Measurements from ENCODE around the gene IL6R. TPM values are rescaled to one million over a fixed set of nuclear protein-coding genes. Genes with fewer than 3 reads are reported as not detected.

The IL6R gene
- total RNA-seq, 1 experiment from 2014 or later, result 16.1 TPM

DNA sequence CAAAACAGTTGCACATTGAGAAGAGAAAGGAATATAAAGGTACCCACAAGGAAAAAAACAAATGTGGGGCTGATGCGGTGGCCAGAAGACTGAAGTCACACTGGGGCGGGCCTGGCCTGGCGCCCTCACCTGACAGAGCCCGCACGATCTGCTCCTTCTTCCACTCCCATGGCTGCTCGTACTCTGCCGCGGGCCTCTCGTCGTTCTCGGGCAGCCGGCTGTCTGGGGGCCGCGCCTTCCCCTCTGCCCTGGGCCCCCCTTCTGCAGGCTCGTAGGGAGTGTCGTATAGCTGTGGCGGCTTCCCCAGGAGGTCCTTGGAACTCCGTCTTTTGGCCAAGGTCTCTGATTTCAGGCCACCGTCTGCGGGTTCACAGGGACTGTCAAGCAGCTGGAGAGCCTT is 83.8 kb downstream of the IL6R start:
- intact Hi-C loops (cut with micrococcal nuclease), result no loop called here

DNA sequence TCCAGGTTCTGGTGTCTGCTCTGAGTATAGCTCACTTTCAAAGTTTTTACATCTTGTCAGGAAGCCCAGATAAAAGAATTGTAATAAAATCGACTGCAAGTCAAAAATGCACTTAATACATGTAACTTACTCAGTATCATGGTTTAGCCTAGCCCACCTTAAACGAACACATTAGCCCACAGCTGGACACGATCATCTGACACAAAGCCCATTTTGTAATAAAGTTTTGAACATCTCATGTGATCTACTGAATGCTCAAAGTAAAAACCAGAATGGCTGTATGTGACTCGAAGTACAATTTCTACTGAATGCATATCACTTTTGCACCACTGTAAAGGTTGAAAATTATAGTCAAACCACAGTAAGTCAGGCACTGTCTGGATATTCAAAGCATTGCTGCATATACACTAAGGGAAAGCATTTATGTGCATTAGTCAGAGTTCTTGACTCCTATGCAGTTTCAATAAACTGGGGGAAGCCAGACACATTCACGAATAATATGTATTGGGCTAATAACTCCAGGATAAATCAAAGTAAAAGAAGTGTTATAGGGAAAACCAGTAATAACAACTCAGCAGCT is 84.6 kb downstream of the IL6R start:
- H3K36me3 ChIP-seq (ENCODE audit: low read depth, low read length), result no peaks in the 10 kb centered on the region
- TF ChIP-seq, protein P1, sequence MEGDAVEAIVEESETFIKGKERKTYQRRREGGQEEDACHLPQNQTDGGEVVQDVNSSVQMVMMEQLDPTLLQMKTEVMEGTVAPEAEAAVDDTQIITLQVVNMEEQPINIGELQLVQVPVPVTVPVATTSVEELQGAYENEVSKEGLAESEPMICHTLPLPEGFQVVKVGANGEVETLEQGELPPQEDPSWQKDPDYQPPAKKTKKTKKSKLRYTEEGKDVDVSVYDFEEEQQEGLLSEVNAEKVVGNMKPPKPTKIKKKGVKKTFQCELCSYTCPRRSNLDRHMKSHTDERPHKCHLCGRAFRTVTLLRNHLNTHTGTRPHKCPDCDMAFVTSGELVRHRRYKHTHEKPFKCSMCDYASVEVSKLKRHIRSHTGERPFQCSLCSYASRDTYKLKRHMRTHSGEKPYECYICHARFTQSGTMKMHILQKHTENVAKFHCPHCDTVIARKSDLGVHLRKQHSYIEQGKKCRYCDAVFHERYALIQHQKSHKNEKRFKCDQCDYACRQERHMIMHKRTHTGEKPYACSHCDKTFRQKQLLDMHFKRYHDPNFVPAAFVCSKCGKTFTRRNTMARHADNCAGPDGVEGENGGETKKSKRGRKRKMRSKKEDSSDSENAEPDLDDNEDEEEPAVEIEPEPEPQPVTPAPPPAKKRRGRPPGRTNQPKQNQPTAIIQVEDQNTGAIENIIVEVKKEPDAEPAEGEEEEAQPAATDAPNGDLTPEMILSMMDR (conservative IDR thresholded peaks at IDR 0.05; ENCODE audit: low read depth, low read length), result no peak
- TF ChIP-seq EZH2phosphoT487 (IDR thresholded peaks at IDR 0.05; ENCODE audit: borderline replicate concordance, low read length) (no peak), EZH2 (IDR thresholded peaks at IDR 0.05; ENCODE audit: low read length, unreplicated experiment) (no peak)
- H2AFZ ChIP-seq (ENCODE audit: low read length), result no peak overlapping the region
- POLR2A ChIA-PET (ENCODE audit: unreplicated experiment), result interaction anchor here (0.6 kb wide), 1 partner anchor 82 kb away, joined by 3 read pairs; no protein-coding TSS in a partner anchor
- H3K9ac ChIP-seq (ENCODE audit: low read length), result no peak overlapping the region
- H3K4me3 ChIP-seq (ENCODE audit: low read length), result no peak overlapping the region
- no peak overlapping the region for H3K27ac ChIP-seq (ENCODE audit: low read length)
- intact Hi-C loops (cut with micrococcal nuclease), result no loop called here
- no TSS peak for BruUV-seq (replicated peaks)
- DNase-seq, result no peak
- no peaks in the 10 kb centered on the region for H3K9me3 ChIP-seq (ENCODE audit: low read length)
- ATAC-seq, result no peak
- no peaks in the 10 kb centered on the region for H3K79me2 ChIP-seq (ENCODE audit: low read length)
- H3K27me3 ChIP-seq (ENCODE audit: low read length), result peaks cover 53% of the 10 kb centered on the region
- H3F3A ChIP-seq (ENCODE audit: low read length, unreplicated experiment), result no peaks in the 10 kb centered on the region
- H4K20me1 ChIP-seq (ENCODE audit: low read length), result no peaks in the 10 kb centered on the region
- no peak overlapping the region for H3K4me2 ChIP-seq (ENCODE audit: low read length)
- no peaks in the 10 kb centered on the region for H3K9me2 ChIP-seq (replicated peaks; ENCODE audit: low read length)
- peaks cover 3% of the 10 kb centered on the region; the same call in 1 of the 2 replicates for H3K4me1 ChIP-seq (ENCODE audit: insufficient read depth, low read length)
- CTCF ChIA-PET, result no interaction called here

More for the DNA sequence above, 83.8 kb downstream of the IL6R start:
- ATAC-seq (no peak), DNase-seq (no peak)
- Histone ChIP-seq H3K27me3 (ENCODE audit: low read length) (peaks cover 49% of the 10 kb centered on the region), H4K20me1 (ENCODE audit: low read length) (no peaks in the 10 kb centered on the region), H3F3A (ENCODE audit: low read length, unreplicated experiment) (no peaks in the 10 kb centered on the region), H3K9me3 (ENCODE audit: low read length) (no peaks in the 10 kb centered on the region), H3K9me2 (replicated peaks; ENCODE audit: low read length) (no peaks in the 10 kb centered on the region), H3K4me1 (ENCODE audit: insufficient read depth, low read length) (peaks cover 7% of the 10 kb centered on the region; the same call in 1 of the 2 replicates), H3K4me2 (ENCODE audit: low read length) (no peak overlapping the region), H3K27ac (ENCODE audit: low read length) (no peak overlapping the region), H3K4me3 (ENCODE audit: low read length) (no peak overlapping the region), H2AFZ (ENCODE audit: low read length) (no peak overlapping the region), H3K79me2 (ENCODE audit: low read length) (no peaks in the 10 kb centered on the region), H3K36me3 (ENCODE audit: low read depth, low read length) (no peaks in the 10 kb centered on the region), H3K9ac (ENCODE audit: low read length) (no peak overlapping the region)
- BruUV-seq (replicated peaks), result no TSS peak
- ChIA-PET CTCF (no interaction called here), POLR2A (ENCODE audit: unreplicated experiment) (no interaction called here)
- TF ChIP-seq EZH2phosphoT487 (IDR thresholded peaks at IDR 0.05; ENCODE audit: borderline replicate concordance, low read length) (no peak), EZH2 (IDR thresholded peaks at IDR 0.05; ENCODE audit: low read length, unreplicated experiment) (no peak)
- TF ChIP-seq, protein P1 (conservative IDR thresholded peaks at IDR 0.05; ENCODE audit: low read depth, low read length), result no peak

DNA sequence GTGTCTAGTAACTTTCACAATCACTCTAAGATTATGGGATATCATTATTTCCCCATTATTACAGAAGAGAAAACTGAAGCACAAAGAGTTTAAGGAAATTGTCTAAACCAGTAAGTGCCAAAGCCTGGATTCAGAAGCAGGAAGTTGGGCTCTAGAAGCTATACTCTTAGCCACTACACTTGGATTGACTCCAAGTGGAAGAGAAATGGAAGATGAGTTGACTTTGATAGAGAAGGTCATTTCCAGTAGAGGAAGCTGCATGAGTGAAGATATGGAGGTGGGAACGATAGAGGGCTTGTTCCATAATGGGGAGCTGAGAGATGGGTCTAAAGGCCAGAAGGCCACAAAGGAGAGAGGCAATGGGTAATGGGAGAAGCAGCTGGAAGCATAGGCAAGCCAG is 85.2 kb downstream of the IL6R start:
- Histone ChIP-seq H4K20me1 (ENCODE audit: low read length) (no peaks in the 10 kb centered on the region), H3K4me1 (ENCODE audit: insufficient read depth, low read length) (no peaks in the 10 kb centered on the region), H3K27me3 (ENCODE audit: low read length) (peaks cover 58% of the 10 kb centered on the region), H3K9me2 (replicated peaks; ENCODE audit: low read length) (no peaks in the 10 kb centered on the region), H3K36me3 (ENCODE audit: low read depth, low read length) (no peaks in the 10 kb centered on the region), H3K9ac (ENCODE audit: low read length) (no peak overlapping the region), H3K4me3 (ENCODE audit: low read length) (no peak overlapping the region), H3K9me3 (ENCODE audit: low read length) (no peaks in the 10 kb centered on the region), H3K27ac (ENCODE audit: low read length) (no peak overlapping the region), H3K79me2 (ENCODE audit: low read length) (no peaks in the 10 kb centered on the region), H3F3A (ENCODE audit: low read length, unreplicated experiment) (no peaks in the 10 kb centered on the region), H3K4me2 (ENCODE audit: low read length) (no peak overlapping the region), H2AFZ (ENCODE audit: low read length) (no peak overlapping the region)
- TF ChIP-seq, protein P1 (conservative IDR thresholded peaks at IDR 0.05; ENCODE audit: low read depth, low read length), result no peak
- no peak for TF ChIP-seq EZH2 (IDR thresholded peaks at IDR 0.05; ENCODE audit: low read length, unreplicated experiment)
- TF ChIP-seq EZH2phosphoT487 (IDR thresholded peaks at IDR 0.05; ENCODE audit: borderline replicate concordance, low read length), result no peak
- ChIA-PET CTCF (no interaction called here), POLR2A (ENCODE audit: unreplicated experiment) (interaction anchor here (0.6 kb wide), 1 partner anchor 30 kb away, joined by 5 read pairs; no protein-coding TSS in a partner anchor)
- no peak for DNase-seq
- BruUV-seq (replicated peaks), result no TSS peak
- ATAC-seq, result no peak
- intact Hi-C loops (cut with micrococcal nuclease), result no loop called here
